Keratinocyte (primary cell): ENCODE results near the gene ZER1. TPM values are rescaled to one million over a fixed set of nuclear protein-coding genes. Genes with fewer than 3 reads are reported as not detected.

Experiments used
- DNase-seq: peaks from one replicate; pipeline ENCODE4 v3.0.0-alpha.2; 2011; ENCODE audit warnings: low read depth, missing footprints, low spot score
- FAIRE-seq: peaks from 2 replicates; lab custom pipeline; 2011; peaks lifted over from hg19 to GRCh38; lab: Jason Lieb, UNC
- H2AFZ ChIP-seq: 2 replicates; pipeline ENCODE4 v1.6.0; 2012; ENCODE audit warnings: low read length, control low read depth, inconsistent platforms; ENCODE audit not compliant: control insufficient read depth
- H3K27ac ChIP-seq: 2 replicates; pipeline ENCODE4 v1.5.1; 2011; ENCODE audit warnings: low read length; ENCODE audit not compliant: control insufficient read depth, insufficient read depth
- H3K27me3 ChIP-seq: 3 replicates; pipeline ENCODE4 v1.6.0; 2011; ENCODE audit warnings: low read length; ENCODE audit not compliant: control insufficient read depth, insufficient read depth; ENCODE audit errors: extremely low read depth
- H3K36me3 ChIP-seq, 2 experiments: 2 replicates in 1 of 2; 3 replicates in 1 of 2; pipeline ENCODE4 v1.5.1; 2011; ENCODE audit warnings: low read length in 2 of 2, mild to moderate bottlenecking in 1 of 2; ENCODE audit not compliant: control insufficient read depth in 2 of 2, insufficient read depth in 2 of 2; ENCODE audit errors: extremely low read depth in 1 of 2
- H3K4me1 ChIP-seq: 3 replicates; pipeline ENCODE4 v1.5.1; 2011; ENCODE audit warnings: low read length; ENCODE audit not compliant: control insufficient read depth, insufficient read depth; ENCODE audit errors: extremely low read depth
- H3K4me2 ChIP-seq: 3 replicates; pipeline ENCODE4 v1.6.0; 2011; ENCODE audit warnings: low read depth, low read length; ENCODE audit not compliant: control insufficient read depth, insufficient read depth; ENCODE audit errors: extremely low read depth
- H3K4me3 ChIP-seq, 3 experiments: fragments of 200-600 bp in 1 of 3; sonication (generic) in 1 of 3; 2 replicates in 2 of 3; 3 replicates in 1 of 3; pipeline ENCODE4 v1.5.1; 2011 to 2016; ENCODE audit warnings: low read length in 3 of 3, mild to moderate bottlenecking in 3 of 3, control low read depth in 2 of 3, inconsistent platforms in 1 of 3, low read depth in 1 of 3, mixed read lengths in 1 of 3, mixed run types in 1 of 3, moderate library complexity in 1 of 3; ENCODE audit not compliant: control insufficient read depth in 2 of 3, insufficient read depth in 2 of 3; ENCODE audit errors: extremely low read depth in 1 of 3
- H3K79me2 ChIP-seq: 2 replicates; pipeline ENCODE4 v1.6.0; 2012; ENCODE audit warnings: low read length; ENCODE audit not compliant: control insufficient read depth, insufficient read depth
- H3K9ac ChIP-seq: 3 replicates; pipeline ENCODE4 v1.6.0; 2011; ENCODE audit warnings: low read length; ENCODE audit not compliant: control insufficient read depth, insufficient read depth; ENCODE audit errors: extremely low read depth
- H3K9me1 ChIP-seq: 3 replicates; pipeline ENCODE4 v1.6.0; 2011; ENCODE audit warnings: low read length; ENCODE audit not compliant: control insufficient read depth, insufficient read depth; ENCODE audit errors: extremely low read depth
- H3K9me3 ChIP-seq: 2 replicates; pipeline ENCODE4 v1.5.1; 2012; ENCODE audit warnings: low read depth, low read length; ENCODE audit not compliant: control insufficient read depth
- H4K20me1 ChIP-seq: 3 replicates; pipeline ENCODE4 v1.6.0; 2011; ENCODE audit warnings: low read length; ENCODE audit not compliant: control insufficient read depth, insufficient read depth; ENCODE audit errors: extremely low read depth
- EZH2 ChIP-seq: IDR thresholded peaks from one replicate; pipeline ENCODE4 v1.6.1; 2012; ENCODE audit warnings: inconsistent platforms, mild to moderate bottlenecking, low read length, moderate library complexity
- dilution Hi-C: fragments of 300-500 bp; cut with MboI; formaldehyde crosslinking; loops from one replicate; pipeline ENCODE4 v1.7.0; 2020; ENCODE audit warnings: low sequenced_read_pairs; ENCODE audit not compliant: extremely low pct_ligation_motif_present
- polyA plus RNA-seq, 5 experiments: library from polyadenylated mRNA; depleted of rRNA in 3 of 5; stranded (reverse) in 3 of 5; stranded (forward) in 1 of 5; unstranded in 1 of 5; fragments of >200 nt; gene quantifications; 1 replicate in 1 of 5; 2 replicates in 3 of 5; 3 replicates in 1 of 5; pipeline versions ENCODE4 v1.2.1 to v1.2.3, GENCODE V29; 2011 to 2012; ENCODE audit warnings: missing spikeins in 2 of 5, low read depth in 1 of 5, low replicate concordance in 1 of 5
- TF ChIP-seq, protein P1 (sequence below), 3 experiments: IDR thresholded peaks in 1 of 3; conservative IDR thresholded peaks in 1 of 3; optimal IDR thresholded peaks in 1 of 3; 2 replicates in 2 of 3; 3 replicates in 1 of 3; pipeline versions ENCODE3 to v1.5.1; 2011; ENCODE audit warnings: low read length in 3 of 3, mild to moderate bottlenecking in 3 of 3, moderate library complexity in 2 of 3, control low read depth in 1 of 3, inconsistent platforms in 1 of 3; ENCODE audit not compliant: insufficient read depth in 2 of 3; ENCODE audit errors: extremely low read depth in 1 of 3

Gene ZER1
- polyA plus RNA-seq, 1 donor (not counting 4 experiments of a cell fraction or from before 2014, with no cell fraction given), result 14.9 TPM

DNA sequence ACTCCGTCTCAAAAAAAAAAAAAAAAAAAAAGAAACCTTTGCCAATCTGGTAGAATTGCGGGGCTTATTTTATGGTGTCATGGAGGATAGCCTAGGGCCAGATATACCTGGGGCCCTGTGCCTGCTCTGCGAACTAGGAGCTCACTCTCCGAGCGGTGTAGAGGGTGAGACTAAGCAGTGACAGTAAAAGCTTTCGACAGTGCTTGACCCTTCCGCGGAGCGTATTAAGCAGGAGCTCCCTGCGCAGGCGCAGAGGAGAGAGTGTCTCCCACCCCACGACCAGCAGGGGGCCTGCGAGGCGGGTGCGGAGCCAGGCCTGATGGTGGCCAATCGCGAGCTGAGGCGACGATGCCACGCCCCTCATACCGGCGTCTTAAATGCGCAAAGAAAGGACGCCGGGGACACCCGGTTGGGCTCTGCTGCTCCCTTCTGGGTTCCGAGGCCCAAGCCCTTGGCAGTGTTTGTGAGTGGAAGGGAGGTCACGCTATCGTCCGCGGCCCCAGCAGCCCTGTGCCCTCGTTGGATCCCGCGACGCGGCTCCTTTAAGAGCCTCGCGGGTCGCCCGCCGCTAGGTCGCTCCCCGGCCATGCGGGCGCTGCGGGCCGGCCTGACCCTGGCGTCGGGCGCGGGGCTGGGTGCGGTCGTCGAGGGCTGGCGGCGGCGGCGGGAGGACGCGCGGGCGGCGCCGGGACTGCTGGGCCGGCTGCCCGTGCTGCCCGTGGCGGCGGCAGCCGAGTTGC lies 46.5 kb upstream of the ZER1 start, which contains the start of gene ENDOG:
Gene ENDOG, plus strand, starts transcription at position 402 of the 740 bp plus-strand sequence. Its CDS starts 185 bp downstream, at position 587.
- Histone ChIP-seq H3K4me2 (peak within 1 kb of the TSS; percentile 96), H2AFZ (peak within 1 kb of the TSS; percentile 95), H3K9me3 (no peaks in the 10 kb centered on the region), H3K27me3 (no peaks in the 10 kb centered on the region), H3K9ac (peak within 1 kb of the TSS; percentile 64), H3K9me1 (no peaks in the 10 kb centered on the region), H3K79me2 (no peaks in the 10 kb centered on the region), H3K4me3 (peak within 1 kb of the TSS; percentile 58 to 70 (median 68)), H3K27ac (peak within 1 kb of the TSS; percentile 16), H3K36me3 (peaks cover 10 to 21% of the 10 kb centered on the region in 2 experiments), H4K20me1 (peaks cover 7% of the 10 kb centered on the region), H3K4me1 (peaks cover 11% of the 10 kb centered on the region)
- peak; percentile 93 for FAIRE-seq
- DNase-seq, result peak; percentile 79
- dilution Hi-C loops, result no loop called here
- TF ChIP-seq, protein P1, sequence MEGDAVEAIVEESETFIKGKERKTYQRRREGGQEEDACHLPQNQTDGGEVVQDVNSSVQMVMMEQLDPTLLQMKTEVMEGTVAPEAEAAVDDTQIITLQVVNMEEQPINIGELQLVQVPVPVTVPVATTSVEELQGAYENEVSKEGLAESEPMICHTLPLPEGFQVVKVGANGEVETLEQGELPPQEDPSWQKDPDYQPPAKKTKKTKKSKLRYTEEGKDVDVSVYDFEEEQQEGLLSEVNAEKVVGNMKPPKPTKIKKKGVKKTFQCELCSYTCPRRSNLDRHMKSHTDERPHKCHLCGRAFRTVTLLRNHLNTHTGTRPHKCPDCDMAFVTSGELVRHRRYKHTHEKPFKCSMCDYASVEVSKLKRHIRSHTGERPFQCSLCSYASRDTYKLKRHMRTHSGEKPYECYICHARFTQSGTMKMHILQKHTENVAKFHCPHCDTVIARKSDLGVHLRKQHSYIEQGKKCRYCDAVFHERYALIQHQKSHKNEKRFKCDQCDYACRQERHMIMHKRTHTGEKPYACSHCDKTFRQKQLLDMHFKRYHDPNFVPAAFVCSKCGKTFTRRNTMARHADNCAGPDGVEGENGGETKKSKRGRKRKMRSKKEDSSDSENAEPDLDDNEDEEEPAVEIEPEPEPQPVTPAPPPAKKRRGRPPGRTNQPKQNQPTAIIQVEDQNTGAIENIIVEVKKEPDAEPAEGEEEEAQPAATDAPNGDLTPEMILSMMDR (optimal IDR thresholded peaks at IDR 0.05 in 1 of 3, IDR thresholded peaks at IDR 0.05 in 1 of 3, conservative IDR thresholded peaks at IDR 0.05 in 1 of 3; ENCODE audit: extremely low read depth in 1 of 3, insufficient read depth in 2 of 3, low read length in 3 of 3), result peak; percentile 96 to 100 (median 96)
- no peak for TF ChIP-seq EZH2

DNA sequence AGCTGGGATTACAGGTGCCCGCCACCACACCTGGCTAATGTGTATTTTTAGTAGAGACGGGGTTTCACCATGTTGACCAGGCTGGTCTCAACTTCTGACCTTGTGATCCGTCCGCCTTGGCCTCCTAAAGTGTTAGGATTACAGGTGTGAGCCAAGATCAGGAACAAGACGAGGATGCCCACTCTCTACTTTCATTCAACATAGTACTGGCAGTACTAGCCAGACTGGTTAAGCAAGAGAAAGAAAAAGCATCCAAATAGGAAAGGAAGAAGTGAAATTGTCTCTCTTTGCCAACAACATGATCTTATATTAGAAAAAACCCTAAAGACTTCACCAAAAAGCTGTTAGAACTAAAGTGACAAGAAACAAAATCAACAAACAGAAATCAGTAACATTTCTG lies 39.1 kb upstream of the ZER1 start:
- Histone ChIP-seq H3K27ac (no peak overlapping the region), H3K36me3 (peaks cover 0 to 16% of the 10 kb centered on the region in 2 experiments), H3K4me3 (no peak overlapping the region), H3K79me2 (no peaks in the 10 kb centered on the region), H4K20me1 (no peaks in the 10 kb centered on the region), H3K9ac (no peak overlapping the region), H2AFZ (no peak overlapping the region), H3K27me3 (no peaks in the 10 kb centered on the region), H3K4me2 (no peak overlapping the region), H3K9me1 (no peaks in the 10 kb centered on the region), H3K4me1 (no peaks in the 10 kb centered on the region), H3K9me3 (no peaks in the 10 kb centered on the region)
- FAIRE-seq, result no peak
- DNase-seq, result no peak
- dilution Hi-C loops, result no loop called here
- TF ChIP-seq, protein P1 (optimal IDR thresholded peaks at IDR 0.05 in 1 of 3, IDR thresholded peaks at IDR 0.05 in 1 of 3, conservative IDR thresholded peaks at IDR 0.05 in 1 of 3; ENCODE audit: extremely low read depth in 1 of 3, insufficient read depth in 2 of 3, low read length in 3 of 3), result no peak
- TF ChIP-seq EZH2, result no peak
